ENCODE results near the gene MIX23.

The MIX23 gene

GRCh38 chr3:122382888-122383666, at the start of gene MIX23:
Gene MIX23 (minus strand): TSS chr3:122383231. CDS start chr3:122383224, 7 bp downstream.
- DNase-seq, result peak; percentile 76

- no peak for DNase-seq
Measured at GRCh38 chr3:122430371-122430770, 47.3 kb upstream of the MIX23 start.

- no peak for DNase-seq
Measured at GRCh38 chr3:122427857-122428471, 44.9 kb upstream of the MIX23 start.

DNA sequence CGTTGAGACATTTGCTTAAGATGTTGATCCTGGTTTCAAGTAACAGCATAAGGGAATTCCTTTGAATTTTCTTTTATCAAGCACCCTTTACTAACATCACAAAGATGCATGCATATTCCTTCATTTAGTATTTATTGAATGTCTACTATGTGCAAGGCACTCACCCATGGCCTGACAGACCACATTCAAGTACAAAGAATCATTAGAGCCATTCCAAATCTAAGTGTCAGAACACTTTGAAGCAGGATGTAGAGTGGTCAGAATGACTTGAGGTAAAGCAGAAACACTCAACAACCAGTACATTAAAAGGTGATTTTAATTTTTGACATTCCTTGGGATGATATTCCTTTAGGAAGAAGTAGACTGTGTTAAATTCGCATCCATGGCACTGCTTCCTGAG, 38.8 kb upstream of the MIX23 start:
- DNase-seq, result no peak

DNA sequence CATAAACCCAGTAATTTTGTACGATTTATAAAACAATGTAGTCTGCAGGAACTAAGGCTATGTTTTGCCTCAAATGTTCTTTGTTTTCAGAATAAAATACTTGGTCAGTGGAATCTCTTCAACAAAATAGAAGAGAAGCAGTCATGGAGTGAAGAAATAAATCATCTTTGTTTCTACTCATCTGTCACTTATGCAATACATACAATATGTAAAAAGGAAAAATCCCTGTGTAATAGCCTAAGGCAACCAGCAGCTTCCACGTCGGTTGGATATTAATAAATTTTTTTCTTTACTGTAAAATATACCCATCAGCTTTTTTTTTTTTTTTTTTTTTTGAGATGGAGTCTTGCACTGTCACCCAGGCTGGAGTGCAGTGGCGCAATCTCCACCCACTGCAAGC, 38.1 kb upstream of the MIX23 start:
- DNase-seq, result no peak

DNA sequence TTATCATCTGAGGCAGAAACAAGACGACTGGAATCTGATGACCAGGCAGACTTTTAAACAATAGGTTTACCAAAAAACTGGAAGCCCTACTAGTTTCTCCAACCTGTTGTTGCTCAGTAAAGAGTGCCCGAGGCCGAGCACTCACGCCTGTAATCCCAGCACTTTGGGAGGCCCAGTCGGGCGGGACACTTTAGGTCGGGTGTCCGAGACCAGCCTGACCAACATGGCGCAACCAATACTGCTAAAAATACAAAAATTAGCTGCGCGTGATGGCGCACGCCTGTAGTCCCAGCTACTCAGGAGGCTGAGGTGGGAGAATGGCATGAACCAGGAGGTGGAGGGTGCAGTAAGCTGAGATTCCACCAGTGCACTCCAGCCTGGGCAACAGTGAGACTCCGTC, 33.9 kb upstream of the MIX23 start:
- no peak for DNase-seq

- DNase-seq, result no peak
Measured at GRCh38 chr3:122415762-122416654, 33.0 kb upstream of the MIX23 start, which contains the start of gene WDR5B. Gene WDR5B (minus strand): TSS chr3:122416062. CDS start chr3:122415528, 534 bp downstream.

DNA sequence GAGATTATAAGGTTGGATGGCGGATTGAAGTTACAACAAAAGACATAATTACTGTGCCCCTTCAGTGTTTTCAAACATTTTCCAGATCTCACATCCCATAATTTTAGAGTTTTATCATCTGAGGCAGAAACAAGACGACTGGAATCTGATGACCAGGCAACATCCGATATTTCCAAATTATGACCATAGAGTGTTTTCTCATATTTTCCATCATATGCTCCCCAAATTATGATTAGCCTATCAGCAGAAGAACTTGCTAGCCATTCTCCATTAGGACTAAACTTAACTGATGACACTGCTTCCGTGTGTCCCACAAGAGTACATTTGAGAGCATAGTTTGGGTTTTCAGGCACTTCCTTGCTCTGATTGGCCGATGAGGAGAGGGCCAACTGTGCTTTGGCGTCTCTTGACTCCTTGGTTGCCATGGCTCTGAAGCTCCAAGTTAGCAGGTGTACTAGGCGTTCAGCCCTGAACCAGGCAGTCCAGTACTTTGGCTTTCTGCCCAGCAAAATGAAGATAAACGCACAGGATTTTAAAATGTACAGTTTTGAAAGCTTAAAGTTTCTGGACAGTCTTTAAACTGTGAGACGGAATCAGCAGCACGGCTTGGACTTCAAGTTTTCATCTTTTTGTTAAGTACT, 32.2 kb upstream of the MIX23 start:
- DNase-seq, result no peak

- no peak for DNase-seq
Measured at GRCh38 chr3:122414391-122414790, 31.4 kb upstream of the MIX23 start.

- no peak for DNase-seq
Measured at GRCh38 chr3:122410639-122411038, 27.6 kb upstream of the MIX23 start.

GRCh38 chr3:122410111-122410510, 27.1 kb upstream of the MIX23 start:
- DNase-seq, result no peak

DNA sequence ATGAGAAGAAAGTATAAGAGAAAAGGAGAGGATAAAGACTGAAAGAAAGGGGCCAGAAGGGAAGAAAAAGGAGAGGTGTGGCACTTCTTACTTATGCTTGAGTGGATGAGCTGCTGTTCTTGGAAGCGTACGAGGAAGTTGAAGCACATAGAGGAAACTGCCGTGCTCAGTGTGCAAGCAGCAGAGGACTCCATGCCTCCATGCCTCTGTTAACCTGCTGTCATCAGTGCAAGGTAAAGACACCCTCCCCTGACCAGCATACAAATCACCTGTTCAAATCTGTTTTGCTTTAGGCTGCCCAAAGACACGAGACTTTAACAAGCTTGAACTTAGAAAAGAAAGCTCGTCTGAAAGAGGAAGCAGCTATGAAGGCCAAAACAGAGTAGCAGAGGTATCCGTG, 26.4 kb upstream of the MIX23 start:
- DNase-seq, result no peak

- no peak for DNase-seq
Measured at GRCh38 chr3:122407946-122408345, 24.9 kb upstream of the MIX23 start.

DNA sequence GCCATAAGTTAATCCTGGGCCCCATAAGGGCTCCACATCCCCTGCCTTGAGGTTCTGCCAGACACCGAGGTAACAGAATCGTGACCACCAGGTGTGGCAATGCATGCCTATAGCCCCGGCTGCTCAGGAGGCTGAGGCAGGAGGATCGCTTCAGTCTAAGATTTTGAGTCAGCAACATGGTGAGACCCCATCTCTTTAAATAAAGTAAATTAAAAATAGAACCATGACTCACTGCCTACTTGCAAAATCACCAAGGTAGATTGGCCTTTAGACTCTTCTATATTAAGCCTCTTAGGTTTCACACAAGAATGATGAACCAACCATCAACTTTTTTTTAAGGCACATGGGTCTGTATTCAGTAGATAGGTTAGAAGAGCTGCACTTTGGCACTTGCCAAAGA, 23.2 kb upstream of the MIX23 start:
- no peak for DNase-seq

- no peak for DNase-seq
Measured at GRCh38 chr3:122405015-122405414, 22.0 kb upstream of the MIX23 start.

GRCh38 chr3:122403489-122403888, 20.5 kb upstream of the MIX23 start:
- no peak for DNase-seq

DNA sequence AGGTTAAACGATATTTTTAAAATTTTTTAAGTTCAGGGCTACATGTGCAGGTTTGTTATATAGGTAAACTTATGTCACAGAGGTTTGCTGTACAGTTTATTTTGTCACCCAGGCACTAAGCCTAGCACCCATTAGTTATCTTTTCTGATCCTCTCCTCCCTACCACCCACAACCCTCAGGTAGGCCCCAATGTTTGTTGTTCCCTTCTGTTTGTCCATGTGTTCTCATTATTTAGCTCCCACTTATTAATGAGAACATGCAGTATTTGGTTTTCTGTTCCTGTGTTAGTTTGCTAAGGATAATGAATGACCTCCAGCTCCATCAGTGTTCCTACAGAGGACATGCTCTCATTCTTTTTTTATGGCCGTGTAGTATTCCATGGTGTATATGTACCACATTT, 15.9 kb upstream of the MIX23 start:
- no peak for DNase-seq

- no peak for DNase-seq
Measured at GRCh38 chr3:122397201-122397600, 14.2 kb upstream of the MIX23 start.

- DNase-seq, result no peak
Measured at GRCh38 chr3:122396511-122396910, 13.5 kb upstream of the MIX23 start.

- DNase-seq, result no peak
Measured at GRCh38 chr3:122395582-122395981, 12.6 kb upstream of the MIX23 start.

DNA sequence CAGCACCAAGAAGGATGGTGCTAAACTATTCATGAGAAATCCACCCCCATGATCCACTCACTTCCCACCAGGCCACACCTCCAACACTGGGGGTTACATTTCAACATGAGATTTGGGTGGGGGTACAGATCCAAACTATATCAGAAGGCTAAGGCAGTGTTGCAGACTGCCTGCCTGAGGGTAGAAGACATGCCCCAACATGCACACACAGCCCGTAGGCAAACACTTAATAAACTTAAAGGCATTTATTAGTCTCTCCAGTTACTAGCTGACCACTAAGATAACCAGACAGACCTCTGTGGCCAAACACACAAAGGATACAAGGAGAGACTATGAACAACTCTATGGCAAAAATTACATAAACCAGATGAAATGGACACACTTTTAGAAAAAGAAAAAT, 11.1 kb upstream of the MIX23 start:
- no peak for DNase-seq

DNA sequence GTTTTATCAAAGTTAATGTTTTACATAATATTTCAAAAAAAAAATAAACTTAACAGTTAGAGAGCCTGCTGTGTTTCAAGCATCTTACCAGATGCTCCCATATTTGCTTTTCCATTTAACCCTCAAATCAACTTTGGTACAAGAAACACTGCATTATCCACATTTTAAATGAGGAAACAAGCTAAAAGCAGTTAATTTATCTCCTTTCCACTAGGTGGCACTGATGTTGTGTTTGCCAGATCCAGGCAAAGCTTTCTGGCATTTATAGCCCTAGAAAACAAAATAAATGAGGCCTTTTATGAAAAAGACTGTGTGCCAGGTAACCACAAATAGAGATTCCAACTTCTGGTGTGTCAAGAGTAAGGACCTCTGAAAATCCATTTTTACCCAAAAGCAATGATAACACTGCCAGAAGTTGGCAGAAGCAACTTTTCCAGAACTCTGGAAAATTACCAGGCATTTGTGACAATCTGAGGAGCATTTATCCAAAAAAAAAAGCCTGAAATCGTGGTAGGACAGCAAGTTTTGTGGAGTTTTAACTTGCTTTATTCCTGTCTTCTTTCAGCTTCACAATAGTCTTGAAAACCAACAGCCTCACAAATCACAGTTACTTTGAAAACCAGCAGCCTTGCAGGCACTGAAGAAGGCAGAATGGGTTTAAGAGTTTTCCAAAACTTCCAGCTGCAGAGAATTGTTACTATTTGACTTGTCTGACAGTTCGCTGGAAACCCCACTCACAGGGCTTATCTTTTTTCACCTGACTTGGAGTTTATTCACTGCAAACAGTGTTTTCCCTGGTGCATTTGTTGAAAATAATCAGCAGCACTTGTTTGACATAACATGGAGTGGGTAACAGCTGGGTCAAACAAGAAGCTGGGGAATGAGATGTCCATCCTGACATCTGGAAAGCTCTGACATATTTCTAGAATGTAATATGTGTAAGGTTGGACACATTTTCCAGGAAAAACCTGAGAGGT, 10.1 kb upstream of the MIX23 start:
- no peak for DNase-seq

Data from NCI-H774 (cell line).